ENCODE measurements around the gene TARS3. TPM values are rescaled to one million over a fixed set of nuclear protein-coding genes. Genes with fewer than 3 reads are reported as not detected.

TARS3 gene
- total RNA-seq, 1 donor: 8.7 TPM

- no peak overlapping the region for H3K27ac ChIP-seq (ENCODE audit: low read depth, low read length)
Observed at GRCh38 chr15:101692801-101693598, 31.3 kb downstream of the TARS3 start.

GRCh38 chr15:101689901-101690300, 34.4 kb downstream of the TARS3 start:
- Histone ChIP-seq H4K20me1 (ENCODE audit: insufficient read depth, low read length) (no peaks in the 10 kb centered on the region), H3K27ac (ENCODE audit: low read depth, low read length) (no peak overlapping the region), H3K79me2 (ENCODE audit: insufficient read depth, low read length) (no peaks in the 10 kb centered on the region), H3K4me3 (ENCODE audit: insufficient read depth, low read length) (no peak overlapping the region), H3K4me2 (ENCODE audit: insufficient read depth, low read length) (peak overlapping the region; percentile 21), H3K27me3 (ENCODE audit: insufficient read depth, low read length) (no peaks in the 10 kb centered on the region), H3K9me3 (ENCODE audit: low read depth, low read length) (no peaks in the 10 kb centered on the region), H3K36me3 (ENCODE audit: insufficient read depth, low read length) (peaks cover 4% of the 10 kb centered on the region), H2AFZ (ENCODE audit: low read length) (no peak overlapping the region), H3K4me1 (ENCODE audit: insufficient read depth, low read length) (no peaks in the 10 kb centered on the region)
- TF ChIP-seq CTCF (IDR thresholded peaks at IDR 0.05; ENCODE audit: extremely low read depth, low read depth, low read length): no peak
- DNase-seq (ENCODE audit: insufficient read length, low spot score, missing footprints): peak; percentile 14

More at GRCh38 chr15:101692801-101693598, 31.3 kb downstream of the TARS3 start:
- Histone ChIP-seq H2AFZ (ENCODE audit: low read length) (no peak overlapping the region), H3K4me1 (ENCODE audit: insufficient read depth, low read length) (no peaks in the 10 kb centered on the region), H3K4me3 (ENCODE audit: insufficient read depth, low read length) (no peak overlapping the region), H3K27me3 (ENCODE audit: insufficient read depth, low read length) (no peaks in the 10 kb centered on the region), H3K36me3 (ENCODE audit: insufficient read depth, low read length) (peaks cover 4% of the 10 kb centered on the region), H4K20me1 (ENCODE audit: insufficient read depth, low read length) (no peaks in the 10 kb centered on the region), H3K4me2 (ENCODE audit: insufficient read depth, low read length) (no peak overlapping the region), H3K9me3 (ENCODE audit: low read depth, low read length) (no peaks in the 10 kb centered on the region), H3K79me2 (ENCODE audit: insufficient read depth, low read length) (no peaks in the 10 kb centered on the region)
- no peak for DNase-seq (ENCODE audit: insufficient read length, low spot score, missing footprints)
- TF ChIP-seq CTCF (IDR thresholded peaks at IDR 0.05; ENCODE audit: extremely low read depth, low read depth, low read length): no peak

- peaks cover 4% of the 10 kb centered on the region for H3K4me1 ChIP-seq (ENCODE audit: insufficient read depth, low read length)
Observed at GRCh38 chr15:101686718-101687117, 37.6 kb downstream of the TARS3 start.

More at GRCh38 chr15:101686718-101687117, 37.6 kb downstream of the TARS3 start:
- no peak for TF ChIP-seq CTCF (IDR thresholded peaks at IDR 0.05; ENCODE audit: extremely low read depth, low read depth, low read length)
- Histone ChIP-seq H3K4me3 (ENCODE audit: insufficient read depth, low read length) (no peak overlapping the region), H4K20me1 (ENCODE audit: insufficient read depth, low read length) (no peaks in the 10 kb centered on the region), H3K79me2 (ENCODE audit: insufficient read depth, low read length) (no peaks in the 10 kb centered on the region), H3K4me2 (ENCODE audit: insufficient read depth, low read length) (no peak overlapping the region), H2AFZ (ENCODE audit: low read length) (no peak overlapping the region), H3K27ac (ENCODE audit: low read depth, low read length) (no peak overlapping the region), H3K27me3 (ENCODE audit: insufficient read depth, low read length) (no peaks in the 10 kb centered on the region), H3K9me3 (ENCODE audit: low read depth, low read length) (no peaks in the 10 kb centered on the region), H3K36me3 (ENCODE audit: insufficient read depth, low read length) (peaks cover 4% of the 10 kb centered on the region)
- peak; percentile 15 for DNase-seq (ENCODE audit: insufficient read length, low spot score, missing footprints)
